GM21390 (cell line): ENCODE results near the gene TM7SF2.
"Not testable (repeated sequence)": the region's sequence is repeated elsewhere in the genome, so short reads cannot be mapped to it uniquely, and the experiment has no call there.

ENCODE experiments used
- ATAC-seq: cut with Tn5 transposase; IDR thresholded peaks from one replicate; pipeline ENCODE4 v1.9.1; 2021; ENCODE audit not compliant: unreplicated experiment

The TM7SF2 gene

DNA sequence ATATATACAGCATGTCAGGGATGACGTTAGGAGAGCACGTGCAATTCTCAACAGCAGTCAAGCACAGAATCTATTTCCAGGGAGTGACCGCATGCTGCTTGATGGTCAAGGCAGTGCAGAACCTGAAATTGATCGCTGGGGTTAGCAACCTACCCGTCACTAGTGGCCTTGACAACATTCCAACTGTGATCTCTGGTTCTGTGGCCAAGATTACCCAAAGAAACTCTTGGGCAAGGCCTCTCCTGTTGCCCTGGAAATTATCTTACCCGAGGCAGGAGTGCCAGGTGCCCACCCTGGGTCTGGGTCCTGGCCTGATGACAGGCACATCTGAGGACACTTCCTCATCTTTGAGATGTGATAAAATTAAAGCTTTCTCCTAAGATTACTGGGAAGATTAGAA, 2.2 kb downstream of the TM7SF2 start:
- no peak for ATAC-seq

DNA sequence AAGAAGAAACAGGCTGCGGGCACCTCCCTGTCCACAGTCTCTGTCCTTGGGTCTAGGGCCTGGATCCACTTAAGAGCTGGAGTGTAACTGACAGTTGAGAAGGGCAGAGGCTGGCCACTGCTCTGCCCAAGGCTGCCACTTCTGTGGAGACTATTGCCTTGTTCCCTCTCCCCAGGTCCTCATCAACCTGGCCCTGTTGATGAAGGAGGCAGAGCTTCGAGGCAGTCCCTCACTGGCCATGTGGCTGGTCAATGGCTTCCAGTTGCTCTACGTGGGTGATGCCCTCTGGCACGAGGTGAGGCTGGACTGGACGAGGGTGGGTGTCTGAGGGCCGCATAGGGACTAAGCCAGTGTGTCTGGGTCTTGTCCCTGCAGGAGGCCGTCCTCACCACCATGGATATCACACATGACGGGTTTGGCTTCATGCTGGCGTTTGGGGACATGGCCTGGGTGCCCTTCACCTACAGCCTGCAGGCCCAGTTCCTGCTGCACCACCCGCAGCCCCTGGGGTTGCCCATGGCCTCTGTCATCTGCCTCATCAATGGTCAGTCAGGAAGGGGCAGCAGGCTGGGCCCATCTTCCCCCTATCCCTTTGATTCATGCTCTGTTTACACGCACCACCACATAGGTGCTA, 3.0 kb downstream of the TM7SF2 start:
- no peak for ATAC-seq

DNA sequence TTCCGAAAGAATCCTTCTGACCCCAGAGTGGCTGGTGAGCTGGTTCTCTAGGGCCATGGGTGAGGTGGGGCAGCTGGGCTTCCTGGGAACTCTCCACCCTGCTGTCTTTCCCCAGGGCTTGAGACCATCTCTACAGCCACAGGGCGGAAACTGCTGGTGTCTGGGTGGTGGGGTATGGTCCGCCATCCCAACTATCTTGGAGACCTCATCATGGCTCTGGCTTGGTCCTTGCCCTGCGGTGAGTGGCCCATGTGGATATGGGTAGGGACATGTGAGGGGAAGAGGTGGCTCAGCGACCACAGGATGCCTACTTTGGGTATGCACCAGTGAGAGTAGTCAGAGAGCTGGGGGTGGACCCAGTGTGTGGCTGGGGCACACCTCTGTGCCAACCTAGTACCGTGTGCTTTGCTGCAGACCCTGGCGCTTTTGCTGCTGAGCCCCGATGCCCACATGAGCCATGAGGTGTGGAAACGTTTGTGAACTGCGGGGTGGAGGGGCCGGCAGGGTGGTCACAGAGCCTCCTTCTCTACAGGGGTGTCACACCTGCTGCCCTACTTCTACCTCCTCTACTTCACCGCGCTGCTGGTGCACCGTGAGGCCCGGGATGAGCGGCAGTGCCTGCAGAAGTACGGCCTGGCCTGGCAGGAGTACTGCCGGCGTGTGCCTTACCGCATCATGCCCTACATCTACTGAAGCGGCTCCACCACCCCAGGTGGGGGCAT, 3.9 kb downstream of the TM7SF2 start:
- no peak for ATAC-seq

DNA sequence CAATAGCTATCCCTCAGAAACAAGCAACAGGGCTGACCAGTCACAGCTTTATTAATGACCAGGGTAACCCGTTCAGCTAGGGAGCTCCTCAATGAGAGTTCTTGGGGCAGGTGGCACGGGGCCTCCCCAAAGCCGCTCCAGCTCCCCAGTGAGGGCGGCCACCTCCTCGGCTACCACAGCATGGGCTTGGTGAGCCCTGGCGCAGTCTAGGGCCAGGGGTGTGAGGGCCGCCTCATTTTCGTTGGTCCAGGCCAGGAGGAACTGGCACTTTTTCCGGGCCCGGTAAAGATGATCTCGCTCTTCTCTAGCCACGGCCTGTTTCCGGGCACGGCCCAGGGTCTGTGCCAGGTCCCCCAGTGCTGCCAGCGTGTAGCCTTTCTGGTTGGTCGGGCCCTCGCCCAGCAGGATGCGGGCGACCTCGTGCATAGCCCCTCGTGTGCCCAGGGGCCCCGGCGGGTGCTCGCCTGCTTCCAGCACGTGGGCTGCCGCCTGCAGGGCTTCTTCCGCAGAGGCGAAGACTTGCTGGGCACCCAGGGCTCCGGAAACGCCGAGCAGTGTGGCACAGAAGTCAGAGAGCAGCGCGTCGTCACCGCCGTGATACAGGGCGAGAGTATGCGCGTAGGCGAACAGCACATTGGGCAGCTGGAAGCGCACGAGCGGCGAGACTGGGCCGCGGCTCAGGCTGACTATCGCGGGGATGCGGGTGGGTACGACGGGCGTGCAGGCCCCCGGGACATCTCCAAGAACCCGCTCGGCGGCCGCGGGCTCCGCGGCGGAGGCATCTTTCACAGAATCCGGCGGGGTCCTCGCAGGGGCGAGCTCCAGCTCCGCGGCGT, 4.9 kb downstream of the TM7SF2 start:
- ATAC-seq, result no peak

DNA sequence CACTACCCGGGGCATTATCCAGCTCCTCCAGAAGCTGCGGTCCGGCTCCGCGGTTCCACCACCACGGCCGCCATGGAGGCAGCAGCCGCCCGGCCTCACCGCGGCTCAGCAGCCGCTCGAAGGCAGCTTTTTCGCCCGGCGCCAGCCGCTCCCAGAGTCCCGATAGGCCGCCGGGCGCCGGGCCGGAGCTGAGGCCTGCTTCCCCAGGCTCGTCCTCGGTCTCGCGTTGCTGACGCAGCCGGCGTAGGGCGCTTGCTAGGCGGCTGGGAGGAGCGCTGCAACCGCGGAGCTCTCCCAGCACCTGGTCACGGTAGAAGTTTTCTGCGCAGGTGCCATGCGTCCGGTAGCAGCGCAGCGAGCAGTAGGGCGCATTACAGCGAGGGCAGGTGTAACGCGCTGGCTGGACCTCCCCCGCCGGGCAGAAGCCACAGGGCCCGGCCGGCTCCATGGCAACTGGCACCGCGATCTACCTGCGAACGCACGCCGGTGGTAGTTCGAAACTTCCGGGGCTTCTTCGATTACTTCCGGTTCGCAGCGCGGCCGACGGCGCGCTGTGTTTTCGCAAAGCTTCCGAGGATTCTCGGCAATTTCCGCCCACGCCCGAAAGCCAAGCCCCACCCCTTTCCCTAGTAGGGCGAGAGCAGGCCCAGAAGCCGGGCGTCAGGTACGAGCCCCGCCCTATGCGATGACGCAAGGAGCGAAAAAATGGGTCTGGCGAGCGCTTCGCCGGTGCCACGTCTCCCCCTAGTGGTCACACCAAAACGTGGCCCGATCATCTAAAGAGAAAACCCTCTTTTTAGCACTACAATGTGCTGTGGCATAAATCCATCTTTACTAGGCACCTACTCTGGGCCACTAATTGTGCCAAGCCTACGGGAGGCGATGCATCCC, 5.8 kb downstream of the TM7SF2 start, which contains the start of gene ZNHIT2:
TSS of gene ZNHIT2 (minus strand) at position 496 of the 891 bp plus-strand sequence. CDS start at position 448, 48 bp downstream.
- peak; percentile 53 for ATAC-seq

DNA sequence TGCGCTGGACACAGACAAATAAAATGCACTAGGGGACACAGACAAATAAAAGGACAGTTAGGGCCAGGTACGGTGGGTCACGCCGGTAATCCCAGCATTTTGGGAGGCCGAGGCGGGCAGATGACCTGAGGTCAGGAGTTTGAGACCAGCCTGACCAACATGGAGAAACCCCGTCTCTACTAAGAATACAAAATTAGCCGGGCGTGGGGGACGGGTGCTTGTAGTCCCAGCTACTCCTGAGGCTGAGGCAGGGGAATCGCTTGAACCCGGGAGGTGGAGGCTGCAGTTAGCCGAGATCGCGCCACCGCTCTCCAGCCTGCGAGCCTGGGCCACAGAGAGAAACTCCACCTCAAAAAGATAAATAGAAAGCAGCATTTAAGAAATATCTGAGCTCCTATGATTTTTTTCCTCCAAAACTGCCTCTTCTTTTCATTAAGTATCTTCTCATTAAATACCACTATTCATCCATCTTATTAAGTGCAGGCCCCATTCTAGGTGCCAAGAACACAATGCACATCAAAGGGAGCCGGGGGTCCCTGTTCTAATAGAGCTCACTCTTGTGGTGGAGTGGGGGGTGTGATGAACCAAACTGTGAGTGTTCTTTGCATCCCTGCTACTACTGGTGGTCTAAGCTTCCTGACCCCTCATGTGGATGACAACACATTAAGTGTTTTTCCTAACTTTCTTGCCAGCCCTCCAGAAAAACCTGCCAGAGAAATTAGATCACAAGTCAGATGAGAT, 6.6 kb downstream of the TM7SF2 start:
- no peak for ATAC-seq

DNA sequence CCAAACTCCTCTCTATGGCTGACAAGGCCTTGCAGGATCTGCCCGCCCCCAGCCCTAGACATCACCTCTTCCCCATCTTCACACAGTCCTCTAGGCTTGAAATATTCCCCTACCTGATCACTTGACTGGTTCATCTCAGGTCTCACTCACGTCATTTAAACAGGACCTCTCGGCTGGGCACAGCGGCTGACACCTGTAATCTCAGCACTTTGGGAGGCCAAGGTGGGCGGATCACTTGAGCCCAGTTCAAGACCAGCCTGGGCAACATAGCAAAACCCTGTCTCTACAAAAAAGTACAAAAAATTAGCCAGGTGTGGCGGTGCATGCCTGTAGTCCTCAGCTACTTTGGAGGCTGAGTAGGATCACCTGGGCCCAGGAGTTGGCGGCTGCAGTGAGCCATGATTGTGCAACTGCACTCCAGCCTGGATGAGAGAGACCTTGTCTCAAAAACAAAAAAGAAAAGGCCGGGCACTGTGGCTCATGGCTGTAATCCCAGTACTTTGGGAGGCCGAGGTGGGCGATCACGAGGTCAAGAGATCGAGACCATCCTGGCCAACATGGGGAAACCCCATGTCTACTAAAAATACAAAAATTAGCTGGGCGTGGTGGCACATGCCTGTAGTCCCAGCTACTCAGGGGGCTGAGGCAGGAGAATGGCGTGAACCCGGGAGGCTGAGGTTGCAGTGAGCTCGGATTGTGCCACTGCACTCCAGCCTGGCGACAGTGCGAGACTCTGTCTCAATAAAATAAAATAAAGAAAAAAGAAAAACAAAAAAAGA, 7.4 kb downstream of the TM7SF2 start:
- ATAC-seq, result not testable (repeated sequence)

DNA sequence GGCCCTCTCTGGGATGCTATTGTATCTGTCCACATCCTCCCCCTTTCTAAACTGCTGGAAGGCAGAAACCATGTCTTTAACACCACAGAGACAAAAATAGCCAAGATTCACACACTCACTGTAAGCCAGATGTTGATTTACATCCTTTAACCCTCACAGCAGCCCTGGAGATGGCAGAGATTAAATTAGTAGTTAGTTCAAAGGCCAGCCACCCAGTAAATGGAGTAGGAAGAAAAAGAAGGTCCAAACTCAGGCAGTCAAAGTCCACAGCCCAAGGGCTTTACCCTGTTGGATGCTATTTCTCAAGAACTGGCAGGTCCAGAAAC, 8.0 kb downstream of the TM7SF2 start:
- no peak for ATAC-seq

DNA sequence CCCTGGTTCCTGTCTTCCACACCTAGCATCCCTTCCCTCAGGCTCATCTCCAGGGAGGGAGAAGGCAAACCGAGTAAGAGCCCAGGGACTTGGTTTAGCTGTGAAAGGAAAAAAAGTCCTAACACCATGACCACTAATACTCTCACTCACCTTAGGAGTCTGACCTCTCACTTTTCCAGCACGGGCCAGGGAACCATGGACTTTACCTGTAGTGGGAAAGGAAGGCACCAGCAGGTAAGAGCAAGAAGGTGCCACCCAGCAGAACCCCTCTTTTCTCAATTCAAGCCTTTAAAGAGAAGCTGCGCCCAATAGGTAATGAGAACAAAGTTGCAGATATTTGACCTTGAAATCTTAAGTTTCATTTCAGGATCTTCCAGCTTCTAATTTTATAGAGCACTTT, 9.2 kb downstream of the TM7SF2 start:
- no peak for ATAC-seq

DNA sequence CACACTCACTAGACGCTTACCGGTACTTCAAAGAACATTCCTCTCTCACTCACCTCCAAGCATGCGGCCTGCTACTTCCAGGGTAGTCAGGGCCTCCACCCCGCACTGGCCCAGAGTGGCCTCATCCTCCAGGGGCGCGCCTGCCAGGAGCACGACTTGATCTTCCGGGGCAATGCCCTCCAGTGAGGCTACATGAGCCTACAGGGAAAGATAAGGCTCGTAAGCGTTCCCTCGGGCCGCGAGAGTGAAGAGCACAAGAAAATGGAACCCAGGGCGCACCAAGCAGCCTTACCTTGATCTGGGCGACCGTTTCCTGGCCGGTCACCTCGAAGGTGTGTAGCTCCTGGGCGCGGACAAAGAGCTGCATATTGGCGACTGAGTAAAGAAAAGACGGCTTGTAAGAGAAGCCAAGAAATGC, 9.8 kb downstream of the TM7SF2 start:
- ATAC-seq, result no peak

DNA sequence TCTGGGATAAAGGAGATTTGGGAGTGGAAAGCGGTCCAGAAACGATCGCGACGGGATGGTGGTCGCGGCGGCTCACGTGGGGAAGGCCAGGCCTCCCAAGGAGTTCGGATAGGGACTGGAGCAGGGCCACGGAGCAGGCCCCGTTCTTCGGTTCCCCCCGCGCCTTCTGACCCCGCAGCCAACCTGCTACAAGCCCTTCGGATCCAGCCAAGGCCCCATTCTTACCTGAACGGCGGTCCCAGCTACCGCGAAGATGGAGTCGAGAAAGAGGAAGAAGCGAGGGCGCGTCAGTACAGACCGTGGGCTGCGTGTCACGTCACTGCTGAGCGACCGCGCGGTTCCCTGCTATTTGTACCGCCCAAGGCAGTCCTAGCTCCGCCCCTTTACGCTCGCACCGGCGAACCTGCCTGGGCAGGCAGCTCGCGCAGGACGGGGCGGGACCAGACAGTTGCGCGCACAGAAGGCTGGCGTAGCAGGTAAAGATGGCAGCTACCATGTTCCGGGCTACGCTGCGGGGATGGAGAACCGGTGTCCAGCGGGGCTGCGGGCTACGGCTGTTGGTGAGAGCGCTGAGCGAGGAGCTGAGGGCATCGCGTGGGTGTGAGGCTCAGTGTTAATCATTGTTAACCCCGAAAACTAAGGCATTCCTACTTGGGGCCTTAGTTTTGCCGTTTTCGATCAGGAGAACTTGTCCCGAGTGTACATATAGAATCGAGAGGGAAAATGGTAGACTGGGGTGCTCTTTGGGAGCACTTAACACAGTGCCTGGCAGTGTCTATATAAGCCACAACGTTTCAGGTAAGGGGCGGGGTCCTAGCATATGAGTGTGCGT, 10.4 kb downstream of the TM7SF2 start, which contains the start of the genes FAU and MRPL49:
TSS of gene FAU (minus strand) at position 270 of the 832 bp plus-strand sequence. CDS start 321 bp downstream, outside the sequence.
TSS of gene MRPL49 (plus strand) at position 457 of the 832 bp plus-strand sequence. CDS start at position 483, 26 bp downstream.
- ATAC-seq, result peak; percentile 65

DNA sequence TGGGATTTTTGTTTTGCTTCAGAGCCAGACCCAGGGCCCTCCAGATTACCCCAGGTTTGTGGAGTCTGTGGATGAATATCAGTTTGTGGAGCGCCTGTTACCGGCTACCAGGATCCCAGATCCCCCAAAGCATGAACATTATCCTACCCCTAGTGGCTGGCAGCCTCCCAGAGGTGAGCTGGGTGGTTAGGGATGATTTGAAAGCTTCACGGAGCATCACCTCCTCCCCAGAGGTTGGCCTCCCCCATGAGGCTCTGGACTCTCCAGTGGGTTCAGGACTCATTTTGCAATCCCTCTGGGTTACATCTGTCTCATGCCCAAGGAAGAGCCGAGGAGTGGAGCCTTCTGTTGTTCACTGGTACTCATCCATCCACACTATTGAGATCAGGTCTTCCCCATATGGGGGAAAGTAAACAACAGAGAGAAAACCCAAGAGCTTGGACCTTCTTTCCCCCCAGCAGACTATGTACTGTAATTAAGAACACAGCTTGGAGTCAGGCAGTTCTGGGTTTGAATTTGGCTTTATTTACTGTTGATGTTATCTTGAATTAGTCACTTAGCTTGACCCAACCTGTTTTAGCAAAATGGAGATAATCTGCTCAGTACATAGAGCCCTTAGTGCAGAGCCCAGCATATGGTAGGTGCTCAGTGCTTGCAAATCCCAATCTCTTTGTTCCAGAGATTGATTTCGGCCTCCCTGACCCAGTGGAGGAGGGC, 13.0 kb downstream of the TM7SF2 start:
- ATAC-seq, result no peak

DNA sequence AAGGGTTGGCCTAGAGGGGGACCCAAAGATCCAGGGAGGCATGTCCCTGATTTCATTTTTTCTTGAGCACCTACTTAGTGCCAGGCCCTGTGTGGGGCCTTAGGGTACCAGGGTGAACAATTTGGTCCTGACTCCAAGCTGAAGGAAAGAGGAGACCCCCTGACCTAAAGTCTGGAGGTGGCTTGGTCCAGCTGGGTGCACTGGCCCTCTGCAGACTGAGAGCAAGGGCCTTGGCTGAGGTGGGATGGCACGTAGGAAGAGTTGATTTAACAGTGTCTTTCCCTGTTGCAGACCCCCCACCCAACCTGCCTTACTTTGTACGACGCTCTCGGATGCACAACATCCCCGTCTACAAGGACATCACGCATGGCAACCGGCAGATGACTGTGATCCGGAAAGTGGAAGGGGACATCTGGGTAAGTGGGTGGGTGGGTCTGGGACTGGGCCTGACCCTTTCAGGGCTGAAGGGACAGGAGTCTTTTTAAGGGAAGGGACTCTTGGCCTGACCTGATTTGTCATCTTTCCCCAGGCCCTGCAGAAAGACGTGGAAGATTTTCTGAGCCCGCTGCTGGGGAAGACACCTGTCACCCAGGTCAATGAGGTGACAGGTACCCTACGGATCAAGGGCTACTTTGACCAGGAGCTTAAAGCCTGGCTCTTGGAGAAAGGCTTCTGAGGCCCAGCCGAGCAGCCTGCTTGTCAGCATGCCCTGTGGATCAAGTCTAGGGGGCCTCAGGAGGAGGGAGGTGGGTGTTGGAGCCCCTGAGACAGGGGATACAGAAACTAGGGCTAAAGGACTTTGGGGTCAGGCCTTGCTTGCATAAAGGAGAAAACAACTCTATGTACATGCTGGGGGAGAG, 13.8 kb downstream of the TM7SF2 start:
- ATAC-seq, result no peak

DNA sequence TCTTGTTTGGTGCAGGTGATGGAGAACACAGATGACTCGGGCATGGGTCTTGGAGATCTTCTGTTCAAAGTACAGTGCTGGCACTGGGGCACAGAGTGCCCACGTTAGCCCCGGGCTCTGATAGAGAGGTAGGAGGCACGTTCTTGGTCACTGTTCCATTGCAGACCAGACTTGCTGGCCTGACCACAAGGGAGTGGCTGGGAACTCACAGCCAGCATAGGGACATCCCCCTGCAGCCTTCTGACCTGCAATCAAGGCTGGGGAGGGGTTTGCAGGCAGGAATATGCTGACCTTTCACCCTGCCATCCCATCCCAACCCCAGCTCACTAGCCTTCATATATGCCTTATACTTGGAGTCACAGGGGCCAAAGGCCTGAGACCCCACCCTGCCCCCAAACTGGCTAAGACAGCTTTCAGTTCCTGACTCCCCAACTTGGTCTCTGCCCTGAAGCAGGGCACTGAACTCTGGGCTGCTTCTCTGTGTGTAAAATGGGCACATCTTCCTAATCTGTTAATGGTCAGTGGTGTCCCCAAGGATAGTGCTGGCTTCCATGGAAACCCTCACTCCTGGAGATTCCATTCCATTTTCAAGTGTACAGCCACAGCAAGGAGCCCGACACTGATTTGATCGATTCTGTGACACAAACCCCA, 15.1 kb downstream of the TM7SF2 start:
- no peak for ATAC-seq

DNA sequence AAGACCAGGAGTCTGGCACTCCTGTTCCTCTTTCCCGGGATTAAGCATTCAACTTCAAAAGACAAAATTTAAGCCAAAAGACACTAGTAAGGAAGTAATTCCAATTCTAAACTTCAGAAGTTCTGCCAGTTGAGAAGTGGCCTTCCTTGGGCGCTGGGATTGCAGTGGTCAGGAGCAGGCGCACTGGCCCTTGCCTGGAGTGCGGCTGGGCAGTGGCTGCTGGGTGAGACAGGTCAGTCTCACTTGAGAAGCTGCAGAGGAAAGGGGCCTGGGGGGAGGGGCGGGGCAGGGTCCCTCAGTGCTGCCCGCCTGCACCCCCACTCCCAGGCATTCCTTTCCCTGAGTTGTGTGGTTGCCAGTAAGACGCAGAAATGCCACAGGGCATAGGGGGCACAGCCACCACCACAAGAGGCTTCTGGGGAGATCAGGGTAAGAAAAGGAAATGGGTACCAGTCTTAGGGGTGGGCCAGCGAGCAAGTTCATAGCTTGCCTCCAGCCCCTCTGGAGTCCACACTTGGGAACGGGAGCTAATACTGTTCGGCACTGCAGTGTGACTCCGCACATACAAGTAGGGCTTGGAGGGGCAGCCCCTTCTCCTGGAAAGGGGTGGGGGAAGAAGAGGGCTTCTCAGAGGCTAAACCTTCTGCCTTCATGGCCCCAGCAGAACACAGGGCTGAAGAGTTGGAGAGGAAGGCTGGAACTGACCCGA, 16.0 kb downstream of the TM7SF2 start:
- ATAC-seq, result no peak
